Tibial artery (tissue), 4 donors: Measurements from ENCODE around the gene EFCAB11.

Experiments used
- DNase-seq, 2 donors: peaks; one replicate each; pipeline ENCODE4 v3.0.0-alpha.2; 2019
- H3K27ac ChIP-seq, 2 donors: fragments of 200-600 bp; sonication (generic) in 1 of 2; 1 replicate in 1 of 2; 2 replicates in 1 of 2; pipeline ENCODE4 v1.5.1; 2018 to 2019; ENCODE audit warnings: mild to moderate bottlenecking in 1 of 2
- H3K27me3 ChIP-seq, 2 donors: fragments of 200-600 bp; sonication (generic) in 1 of 2; one replicate each; pipeline versions ENCODE4 v1.5.1 to v1.6.0; 2016 to 2019
- H3K36me3 ChIP-seq, 3 donors: fragments of 200-600 bp; sonication (generic) in 2 of 3; one replicate each; pipeline ENCODE4 v1.5.1; 2016 to 2019; ENCODE audit warnings: mild to moderate bottlenecking in 2 of 3
- H3K4me1 ChIP-seq, 4 donors: fragments of 200-600 bp; sonication (generic) in 2 of 4; 1 replicate in 3 of 4; 2 replicates in 1 of 4; pipeline ENCODE4 v1.5.1; 2016 to 2019
- H3K4me3 ChIP-seq, 2 donors: fragments of 200-600 bp; sonication (generic) in 1 of 2; 1 replicate in 1 of 2; 2 replicates in 1 of 2; pipeline ENCODE4 v1.5.1; 2018 to 2019; ENCODE audit warnings: mild to moderate bottlenecking in 2 of 2
- H3K9me3 ChIP-seq, 3 donors: fragments of 200-600 bp; sonication (generic) in 1 of 3; one replicate each; pipeline ENCODE4 v1.5.1; 2016 to 2019
- CTCF ChIP-seq, 2 experiments: fragments of 200-600 bp in 1 of 2; fragments of 450-650 bp in 1 of 2; IDR thresholded peaks; one replicate each; pipeline ENCODE4 v1.5.1; 2017 to 2019; ENCODE audit warnings: antibody characterized with exemption in 2 of 2, mild to moderate bottlenecking in 1 of 2, moderate library complexity in 1 of 2
- intact Hi-C: fragments of 100-400 bp; cut with DNase I; formaldehyde crosslinking; loops from one replicate; pipeline ENCODE4 v1.15.0; 2023; ENCODE audit warnings: low total_unique reads

Gene EFCAB11

GRCh38 chr14:89845346-89845745 is 109.2 kb downstream of the EFCAB11 start:
- no peaks in the 10 kb centered on the region for H3K9me3 ChIP-seq
- no peaks in the 10 kb centered on the region for H3K27me3 ChIP-seq
- peaks cover 0 to 23% (median 0%) of the 10 kb centered on the region in 4 donors for H3K4me1 ChIP-seq
- H3K27ac ChIP-seq: peak overlapping the region in 1 of 2 donors; percentile 28
- no peak overlapping the region for H3K4me3 ChIP-seq
- no peak for TF ChIP-seq CTCF (IDR thresholded peaks at IDR 0.05)
- H3K36me3 ChIP-seq: no peaks in the 10 kb centered on the region
- intact Hi-C loops: loop anchor here (5.0 kb wide), 1 partner anchor 818 kb away; no protein-coding TSS in a partner anchor
- DNase-seq: no peak

DNA sequence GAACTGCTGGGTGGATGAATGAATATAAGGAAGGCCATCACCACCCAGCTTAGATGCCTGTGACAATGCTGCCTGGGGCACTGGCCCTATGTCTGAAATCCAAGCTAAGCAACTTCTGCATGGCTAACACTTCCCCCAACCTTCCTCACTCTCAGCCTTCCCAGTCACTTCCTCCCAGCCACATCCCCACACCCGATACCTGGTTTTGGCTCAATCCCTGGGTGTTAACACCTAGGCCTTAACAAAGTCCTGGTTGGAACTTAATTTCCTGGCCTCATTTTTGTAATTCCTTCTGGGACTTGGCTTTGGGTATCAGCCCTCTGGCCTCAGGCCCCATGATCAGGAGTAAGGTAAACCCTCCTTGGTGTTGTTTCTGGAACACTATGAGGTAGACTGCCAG is 110.0 kb downstream of the EFCAB11 start:
- TF ChIP-seq CTCF (IDR thresholded peaks at IDR 0.05): no peak
- no peak for DNase-seq

DNA sequence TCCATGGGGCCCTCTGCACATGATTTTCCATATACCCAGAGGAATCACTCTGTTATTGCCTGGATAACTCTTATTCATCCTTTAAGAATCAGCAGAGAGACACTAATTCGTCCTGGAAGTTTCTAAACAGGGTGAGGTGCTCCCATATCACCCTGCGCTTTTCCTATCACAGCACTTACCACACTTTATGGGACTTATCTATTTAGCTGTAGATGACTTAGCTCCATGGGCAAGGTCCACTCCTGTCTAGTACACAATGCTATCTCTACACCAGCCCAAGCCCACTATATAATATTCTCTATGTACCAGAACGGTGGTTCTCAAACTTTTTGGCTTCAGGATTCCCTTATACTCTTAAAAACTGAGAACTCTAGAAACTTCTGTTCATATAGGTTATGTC is 111.7 kb downstream of the EFCAB11 start:
- intact Hi-C loops: no loop called here
- H3K36me3 ChIP-seq: no peaks in the 10 kb centered on the region

More for the DNA sequence above, 110.0 kb downstream of the EFCAB11 start:
- Histone ChIP-seq H3K4me3 (no peak overlapping the region), H3K9me3 (no peaks in the 10 kb centered on the region), H3K36me3 (no peaks in the 10 kb centered on the region), H3K27me3 (no peaks in the 10 kb centered on the region), H3K27ac (no peak overlapping the region), H3K4me1 (peaks cover 0 to 23% (median 0%) of the 10 kb centered on the region in 4 donors)
- intact Hi-C loops: no loop called here

GRCh38 chr14:89841851-89842250 is 112.7 kb downstream of the EFCAB11 start:
- no peak for TF ChIP-seq CTCF (IDR thresholded peaks at IDR 0.05)
- no peak for DNase-seq
- intact Hi-C loops: no loop called here
- H3K27me3 ChIP-seq: no peaks in the 10 kb centered on the region
- H3K36me3 ChIP-seq: no peaks in the 10 kb centered on the region
- no peak overlapping the region for H3K27ac ChIP-seq
- H3K4me3 ChIP-seq: no peak overlapping the region
- peaks cover 0 to 13% (median 0%) of the 10 kb centered on the region in 4 donors for H3K4me1 ChIP-seq
- peaks cover 0 to 8% (median 0%) of the 10 kb centered on the region in 3 donors for H3K9me3 ChIP-seq

More for the DNA sequence above, 111.7 kb downstream of the EFCAB11 start:
- Histone ChIP-seq H3K27ac (no peak overlapping the region), H3K4me1 (peaks cover 0 to 15% (median 0%) of the 10 kb centered on the region in 4 donors), H3K4me3 (no peak overlapping the region), H3K27me3 (no peaks in the 10 kb centered on the region), H3K9me3 (peaks cover 0 to 8% (median 0%) of the 10 kb centered on the region in 3 donors)
- TF ChIP-seq CTCF (IDR thresholded peaks at IDR 0.05): no peak
- no peak for DNase-seq

GRCh38 chr14:89836830-89837469 is 117.6 kb downstream of the EFCAB11 start:
- Histone ChIP-seq H3K36me3 (no peaks in the 10 kb centered on the region), H3K9me3 (peaks cover 0 to 8% (median 0%) of the 10 kb centered on the region in 3 donors), H3K4me1 (peaks cover 0 to 15% (median 1%) of the 10 kb centered on the region in 4 donors), H3K27me3 (no peaks in the 10 kb centered on the region), H3K4me3 (no peak overlapping the region), H3K27ac (no peak overlapping the region)
- no peak for TF ChIP-seq CTCF (IDR thresholded peaks at IDR 0.05)
- intact Hi-C loops: no loop called here
- no peak for DNase-seq
